Stimulated activated CD4-positive, alpha-beta T cell treated with anti-CD3 and anti-CD28 coated beads, Interleukin-2, amount 100 ng/mL, for 48 hours (primary cell): ENCODE results near the gene FILIP1.
"Not testable (repeated sequence)": the region's sequence is repeated elsewhere in the genome, so short reads cannot be mapped to it uniquely, and the experiment has no call there.

Experiments
- DNase-seq, 2 donors: peaks; one replicate each; pipeline ENCODE4 v3.0.0-alpha.2; 2020

Gene FILIP1

DNA sequence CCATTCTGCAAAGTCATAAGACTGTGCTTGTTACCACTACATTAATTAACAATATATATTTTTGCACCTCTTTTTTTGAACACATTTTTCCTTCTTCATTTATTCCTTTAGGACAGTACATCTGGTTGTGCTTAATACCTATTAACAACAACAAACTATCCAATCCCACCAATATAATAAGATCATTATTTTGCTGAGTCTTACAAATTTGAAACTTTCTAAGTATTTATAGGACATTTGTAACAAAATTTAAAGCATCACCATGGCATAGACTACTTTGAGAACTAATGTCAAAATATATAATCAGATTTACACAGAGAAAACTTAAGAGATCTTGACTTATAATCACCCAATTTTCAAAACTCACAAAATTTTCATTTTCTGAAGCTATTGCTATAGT, 47.9 kb downstream of the FILIP1 start:
- DNase-seq, result no peak

DNA sequence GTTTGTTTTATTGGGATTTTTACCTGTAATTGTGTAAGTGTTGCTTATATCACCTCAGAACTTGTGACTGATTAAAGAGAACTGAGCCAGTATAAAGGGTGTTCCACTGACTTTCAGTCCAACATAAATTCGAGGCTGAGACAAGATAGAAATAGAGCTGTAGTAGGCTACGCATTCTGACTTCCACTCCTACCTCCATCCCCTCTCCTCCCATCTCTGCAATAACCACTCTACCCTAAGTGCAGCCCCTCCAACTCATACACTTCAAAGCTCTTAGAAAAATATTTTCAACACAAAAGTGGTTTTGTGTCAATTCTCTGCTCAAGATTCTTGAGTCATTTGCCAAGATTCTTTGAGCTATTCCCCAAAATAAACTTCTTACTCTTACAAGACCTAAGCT, 48.7 kb downstream of the FILIP1 start:
- DNase-seq, result no peak

DNA sequence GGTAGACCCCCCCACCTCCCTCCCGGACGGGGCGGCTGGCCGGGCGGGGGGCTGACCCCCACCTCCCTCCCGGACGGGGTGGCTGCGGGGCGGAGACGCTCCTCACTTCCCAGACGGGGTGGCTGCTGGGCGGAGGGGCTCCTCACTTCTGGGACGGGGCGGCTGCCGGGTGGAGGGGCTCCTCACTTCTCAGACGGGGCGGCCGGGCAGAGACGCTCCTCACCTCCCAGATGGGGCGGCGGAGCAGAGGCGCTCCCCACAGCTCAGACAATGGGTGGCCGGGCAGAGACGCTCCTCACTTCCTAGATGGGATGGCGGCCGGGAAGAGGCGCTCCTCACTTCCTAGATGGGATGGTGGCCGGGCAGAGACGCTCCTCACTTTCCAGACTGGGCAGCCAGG, 51.7 kb downstream of the FILIP1 start:
- DNase-seq, result not testable (repeated sequence)

DNA sequence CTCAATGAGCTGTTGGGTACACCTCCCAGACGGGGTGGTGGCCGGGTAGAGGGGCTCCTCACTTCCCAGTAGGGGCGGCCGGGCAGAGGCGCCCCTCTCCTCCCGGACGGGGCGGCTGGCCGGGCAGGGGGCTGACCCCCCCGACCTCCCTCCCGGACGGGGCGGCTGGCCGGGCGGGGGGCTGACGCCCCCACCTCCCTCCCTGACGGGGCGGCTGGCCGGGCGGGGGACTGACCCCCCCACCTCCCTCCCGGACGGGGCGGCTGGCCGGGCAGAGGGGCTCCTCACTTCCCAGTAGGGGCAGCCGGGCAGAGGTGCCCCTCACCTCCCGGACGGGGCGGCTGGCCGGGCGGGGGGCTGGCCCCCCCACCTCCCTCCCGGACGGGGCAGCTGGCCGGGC, 52.1 kb downstream of the FILIP1 start:
- DNase-seq, result not testable (repeated sequence)

DNA sequence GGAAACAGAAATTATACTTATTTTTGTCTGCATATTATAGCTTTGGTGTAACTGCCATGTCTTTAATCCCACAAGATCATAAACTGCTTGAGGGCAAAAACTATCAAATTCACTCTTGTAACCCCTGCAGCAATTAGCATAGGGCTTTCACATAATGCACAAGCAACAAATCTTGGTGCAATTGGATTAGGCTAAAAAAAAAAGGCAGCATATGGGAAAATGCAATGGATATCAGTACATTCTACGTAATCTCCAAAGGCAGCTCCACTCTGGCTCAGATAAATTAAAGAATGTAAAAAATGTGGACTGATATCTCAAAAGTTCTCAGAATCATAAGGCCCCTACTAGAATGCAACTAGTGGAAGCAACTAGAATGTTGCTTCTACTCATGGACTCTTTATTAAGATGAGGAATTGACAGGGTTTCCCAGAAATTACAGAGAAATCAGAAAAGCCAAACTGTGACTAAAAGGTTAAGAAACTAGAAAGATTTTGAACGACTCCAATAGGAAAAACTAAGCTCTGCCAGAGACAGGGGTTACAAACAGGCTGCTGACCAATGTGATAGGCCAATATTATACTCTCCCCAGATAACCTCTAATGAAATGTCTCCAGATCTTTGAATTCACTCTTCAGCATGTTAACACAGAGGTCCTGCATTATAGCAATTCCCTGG, 55.0 kb downstream of the FILIP1 start:
- no peak for DNase-seq

DNA sequence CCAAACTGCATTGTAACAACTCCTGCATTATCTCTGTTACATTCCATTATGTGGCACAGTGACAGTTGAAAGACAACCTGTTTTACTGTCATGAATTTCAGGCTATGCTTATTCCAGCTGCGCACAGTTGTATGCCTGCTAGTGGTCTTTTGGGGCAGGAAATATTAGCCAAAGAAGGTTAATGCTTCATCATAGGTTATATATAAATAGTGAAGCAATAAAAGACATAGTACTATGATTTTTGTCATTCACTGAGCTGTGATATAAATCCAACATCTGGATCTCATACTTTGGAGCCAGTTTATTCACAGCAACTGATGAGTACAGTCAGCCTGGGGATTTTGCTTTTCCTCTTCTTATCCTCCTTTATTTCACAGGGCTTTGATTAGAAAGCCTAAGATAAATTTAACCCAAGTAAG, 55.6 kb downstream of the FILIP1 start:
- DNase-seq, result no peak

DNA sequence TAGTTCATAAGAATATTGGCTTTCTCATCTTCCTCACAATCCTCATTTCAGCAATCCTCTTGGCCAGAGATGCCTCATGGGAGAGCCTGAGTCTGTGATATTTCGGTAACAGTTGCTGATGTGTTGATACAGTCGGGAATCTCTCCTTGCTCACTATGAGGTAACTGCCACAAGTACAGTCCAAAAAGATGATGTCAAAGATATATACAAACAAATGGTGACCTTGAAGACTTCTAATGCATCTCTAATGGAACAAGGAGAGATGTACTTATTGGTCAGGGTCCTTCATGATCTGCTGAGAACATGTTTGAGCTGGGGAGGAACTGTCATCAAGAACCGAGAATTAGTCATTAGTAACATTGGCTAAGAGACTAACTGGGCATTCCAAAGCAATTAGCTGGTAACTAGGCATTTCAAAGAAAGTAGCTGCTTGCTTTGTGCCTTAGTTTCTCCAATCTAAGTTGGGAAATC, 56.1 kb downstream of the FILIP1 start:
- no peak for DNase-seq

DNA sequence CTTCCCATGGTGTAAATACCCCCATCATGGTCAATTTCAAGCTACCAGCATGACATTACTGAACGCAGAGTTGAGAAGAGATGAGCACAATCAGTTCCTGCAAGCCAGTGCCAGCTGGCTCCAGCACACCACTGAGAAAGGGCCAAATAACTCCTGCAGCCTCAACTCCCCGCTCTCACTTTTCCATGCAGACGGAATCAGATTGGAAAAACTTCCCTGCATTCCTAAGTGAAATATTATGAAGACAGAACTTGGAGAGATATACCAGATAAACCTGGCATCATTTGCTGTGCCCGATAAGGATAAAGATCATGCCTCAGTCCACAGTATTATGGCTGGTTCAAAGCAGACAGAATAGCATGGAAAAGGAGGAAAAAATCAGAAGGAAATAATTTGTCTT, 56.7 kb downstream of the FILIP1 start:
- DNase-seq, result no peak

DNA sequence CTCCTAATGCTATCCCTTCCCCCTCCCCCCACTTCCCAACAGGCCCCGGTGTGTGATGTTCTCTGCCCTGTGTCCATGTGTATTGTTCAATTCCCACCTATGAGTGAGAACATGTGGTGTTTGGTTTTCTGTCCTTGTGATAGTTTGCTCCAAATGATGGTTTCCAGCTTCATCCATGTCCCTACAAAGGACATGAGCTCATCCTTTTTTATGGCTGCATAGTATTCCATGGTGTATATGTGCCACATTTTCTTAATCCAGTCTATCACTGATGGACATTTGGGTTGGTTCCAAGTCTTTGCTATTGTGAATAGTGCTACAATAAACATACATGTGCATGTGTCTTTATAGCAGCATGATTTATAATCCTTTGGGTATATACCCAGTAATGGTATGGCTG, 60.8 kb downstream of the FILIP1 start:
- DNase-seq, result not testable (repeated sequence)

DNA sequence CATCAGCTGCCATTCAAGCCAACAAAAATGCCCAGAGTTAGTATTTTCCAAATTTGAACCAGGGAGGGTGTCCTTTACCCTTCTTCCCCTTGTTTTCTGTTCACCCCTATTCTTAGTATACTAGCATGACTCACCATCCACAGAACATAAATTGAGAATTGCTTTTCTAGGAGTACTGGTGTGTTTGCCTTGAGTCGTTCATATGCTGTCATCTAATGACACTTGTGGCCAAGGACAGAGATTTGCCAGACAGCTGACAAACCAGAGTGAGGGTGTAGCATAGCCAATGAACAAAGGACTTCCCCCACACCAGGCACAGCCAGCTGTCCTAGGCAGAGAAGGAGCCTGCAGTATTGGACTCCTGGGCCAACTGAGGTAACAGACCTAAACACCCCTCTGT, 62.2 kb downstream of the FILIP1 start:
- no peak for DNase-seq

DNA sequence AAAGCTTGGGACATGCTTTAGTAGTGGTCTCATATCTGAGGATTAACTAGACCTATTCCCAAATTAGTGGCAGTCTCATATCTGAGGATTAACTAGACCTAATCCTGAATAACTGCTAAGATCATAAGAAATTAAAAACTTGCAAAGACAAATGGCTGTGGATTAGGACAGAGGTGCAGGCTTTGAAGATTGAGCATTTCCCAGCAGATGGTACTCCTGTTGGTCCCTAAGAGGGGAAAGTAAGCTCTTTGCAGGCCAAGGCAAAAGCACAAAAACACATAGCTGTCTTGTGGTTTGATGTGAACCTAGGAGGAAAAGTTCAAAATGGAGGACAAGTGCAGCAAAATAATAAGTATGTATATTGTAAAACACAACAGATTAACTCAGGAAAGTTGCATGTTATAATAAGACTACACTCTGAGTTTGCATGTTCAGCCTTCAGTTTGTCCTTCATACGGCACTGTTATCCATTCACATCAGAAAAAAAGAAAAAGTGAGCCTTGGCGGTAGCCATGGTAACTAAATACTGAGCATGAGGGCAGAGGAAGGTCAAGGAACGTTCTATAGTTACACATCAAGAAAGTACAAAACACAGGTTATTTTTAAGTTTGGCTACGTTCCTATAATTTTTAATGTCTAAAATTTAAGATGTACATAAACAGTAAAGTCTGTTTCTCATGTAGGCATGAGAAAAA, 62.8 kb downstream of the FILIP1 start:
- DNase-seq, result no peak

DNA sequence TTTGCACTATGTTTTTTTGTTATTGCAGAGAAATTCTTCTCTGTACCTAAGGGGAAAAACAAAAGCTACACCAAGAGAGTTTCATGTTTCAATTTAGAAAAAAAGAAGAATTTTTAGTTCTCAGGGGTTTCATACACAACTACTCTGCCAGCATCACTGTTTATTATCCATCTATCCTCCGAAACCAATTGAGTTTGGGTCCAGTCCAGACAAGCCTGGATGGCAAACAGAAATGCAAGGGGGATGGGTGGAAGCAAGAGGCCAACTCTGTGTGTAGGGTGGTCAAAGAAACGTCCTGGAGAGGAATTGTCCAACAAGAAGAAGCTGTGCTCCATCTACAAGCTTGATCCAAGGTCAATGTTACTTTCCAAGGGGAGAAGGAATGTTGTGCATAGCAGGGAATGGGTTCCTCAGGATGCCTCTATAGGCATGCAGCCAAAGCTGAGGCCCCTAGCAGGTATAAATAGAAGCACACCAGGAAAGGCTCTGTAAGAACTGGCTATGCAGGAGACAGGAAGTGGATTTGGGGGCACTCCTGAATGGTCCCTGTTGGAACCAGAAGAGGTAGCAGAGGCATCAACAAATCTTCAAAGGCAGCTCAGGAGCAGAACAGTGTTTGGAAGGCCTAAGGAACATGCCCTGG, 64.4 kb downstream of the FILIP1 start:
- DNase-seq, result no peak

DNA sequence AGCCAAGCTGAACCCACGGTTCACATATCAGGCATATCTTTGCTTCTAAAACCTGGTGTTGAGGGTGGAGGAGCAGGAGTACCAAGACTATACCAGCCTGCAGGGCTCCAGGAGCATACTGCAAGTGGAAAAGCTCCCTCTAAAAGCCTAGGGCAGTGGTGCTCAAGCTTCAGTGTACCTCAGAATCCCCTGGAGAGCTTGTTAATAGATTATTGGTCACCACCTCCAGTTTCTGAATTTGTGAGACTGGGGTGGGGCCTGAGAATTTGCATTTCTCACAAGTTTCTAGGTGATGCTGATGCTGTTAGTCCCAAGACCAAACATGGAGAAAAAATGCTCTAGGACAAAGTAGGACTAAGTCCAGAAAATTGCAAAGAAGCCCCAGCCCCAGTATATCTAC, 65.4 kb downstream of the FILIP1 start:
- DNase-seq, result no peak

DNA sequence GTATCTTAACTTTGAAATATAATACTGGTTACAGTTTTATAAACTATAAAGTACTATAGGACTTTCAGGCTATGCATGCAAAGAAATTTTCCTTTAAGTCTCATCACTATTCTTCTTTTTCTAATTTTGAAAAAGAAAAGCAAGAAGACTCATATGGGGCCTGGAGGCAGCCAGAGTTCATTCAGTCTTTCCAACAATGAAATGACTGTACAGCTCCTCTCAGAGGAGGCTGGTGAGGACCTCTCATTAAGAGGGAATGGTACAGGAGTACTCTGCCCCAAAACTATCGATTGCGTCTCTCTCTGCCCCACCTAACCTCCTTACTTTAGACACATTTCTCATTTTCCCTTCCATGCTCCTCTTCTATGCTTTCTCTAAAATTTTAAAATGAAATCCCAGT, 66.3 kb downstream of the FILIP1 start:
- no peak for DNase-seq

DNA sequence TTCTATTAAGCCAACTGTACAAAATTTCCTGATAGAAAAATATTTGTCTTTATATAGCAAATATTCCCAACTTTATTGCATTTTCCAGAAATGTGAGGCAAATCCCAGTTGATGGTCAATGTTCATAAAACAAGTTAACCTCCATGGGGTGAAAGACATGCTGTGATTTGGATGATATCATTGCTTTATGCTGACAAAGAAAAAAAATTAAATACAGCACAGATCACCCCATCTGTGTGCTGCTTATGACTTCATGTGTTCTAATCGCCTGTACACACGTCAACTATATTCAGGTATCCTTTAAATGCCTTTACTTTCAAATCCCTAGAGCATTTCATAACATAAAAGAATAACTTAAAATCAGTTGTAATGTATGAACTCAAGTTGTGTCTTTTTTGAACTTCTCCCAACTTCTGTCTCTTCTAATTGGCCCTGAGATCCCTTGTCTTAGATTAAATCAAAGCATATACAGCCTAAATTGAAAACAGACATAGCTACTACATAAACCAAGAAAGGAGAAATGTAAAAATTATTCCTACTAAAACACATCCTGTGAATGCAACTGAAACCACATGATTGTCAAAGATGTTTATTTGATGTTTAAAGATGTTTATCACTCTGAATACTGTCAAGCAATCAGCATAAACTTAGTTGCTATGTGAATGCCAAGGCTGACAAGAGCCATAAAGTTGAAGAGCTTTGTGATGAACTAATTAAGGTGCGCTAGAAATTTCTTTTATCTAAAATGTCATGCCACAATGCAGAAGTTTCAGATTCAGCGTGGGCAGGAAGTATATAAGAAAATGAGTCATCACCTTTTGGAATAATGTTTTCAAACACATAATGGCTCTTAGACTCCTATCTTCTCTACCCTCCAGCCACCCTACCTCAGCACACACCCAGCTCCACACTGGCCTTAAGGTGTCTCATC, 68.7 kb downstream of the FILIP1 start:
- no peak for DNase-seq

DNA sequence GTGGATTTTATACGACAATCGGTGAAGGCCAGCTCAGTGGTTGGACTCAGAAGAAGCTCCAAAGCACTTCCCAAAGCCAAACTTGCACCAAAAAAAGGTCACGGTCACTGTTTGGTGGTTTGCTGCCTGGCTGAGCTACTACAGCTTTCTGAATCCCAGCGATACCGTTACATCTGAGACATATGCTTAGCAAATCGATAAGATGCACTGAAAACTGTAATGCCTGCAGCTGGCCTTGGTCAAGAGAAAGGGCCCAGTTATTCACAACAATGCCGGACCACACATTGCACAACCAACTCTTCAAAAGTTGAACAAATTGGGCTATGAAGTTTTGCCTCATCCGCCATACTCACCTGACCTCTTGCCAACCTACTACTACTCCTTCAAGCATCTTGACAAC, 70.2 kb downstream of the FILIP1 start:
- no peak for DNase-seq

DNA sequence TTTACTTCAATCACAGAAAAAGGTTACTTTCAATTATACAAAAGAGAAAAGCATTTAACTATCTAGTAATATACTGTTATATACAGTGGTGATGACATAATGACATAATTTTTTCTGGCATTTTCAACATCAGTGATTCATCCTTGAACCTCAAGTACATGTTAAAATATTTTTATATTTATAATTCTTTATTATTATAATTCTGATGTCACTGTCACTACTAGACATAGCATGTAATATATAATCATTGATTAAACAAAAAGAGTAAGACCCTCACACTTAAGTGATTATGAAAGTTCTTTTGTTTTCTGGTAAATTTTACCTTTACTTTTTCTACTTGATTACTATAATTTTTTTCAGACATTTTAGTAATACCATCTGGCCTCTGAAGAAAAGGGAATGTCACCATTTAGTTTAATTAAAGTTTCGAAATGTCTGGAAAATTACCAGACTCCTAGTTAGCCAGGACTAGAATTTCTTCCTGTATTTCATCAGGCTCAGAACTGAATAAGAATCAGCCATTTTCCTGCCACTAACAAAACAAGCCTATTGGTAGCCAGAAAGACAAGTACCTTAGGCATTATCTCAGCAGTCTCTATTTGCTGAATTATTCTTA, 71.5 kb downstream of the FILIP1 start:
- DNase-seq, result no peak

DNA sequence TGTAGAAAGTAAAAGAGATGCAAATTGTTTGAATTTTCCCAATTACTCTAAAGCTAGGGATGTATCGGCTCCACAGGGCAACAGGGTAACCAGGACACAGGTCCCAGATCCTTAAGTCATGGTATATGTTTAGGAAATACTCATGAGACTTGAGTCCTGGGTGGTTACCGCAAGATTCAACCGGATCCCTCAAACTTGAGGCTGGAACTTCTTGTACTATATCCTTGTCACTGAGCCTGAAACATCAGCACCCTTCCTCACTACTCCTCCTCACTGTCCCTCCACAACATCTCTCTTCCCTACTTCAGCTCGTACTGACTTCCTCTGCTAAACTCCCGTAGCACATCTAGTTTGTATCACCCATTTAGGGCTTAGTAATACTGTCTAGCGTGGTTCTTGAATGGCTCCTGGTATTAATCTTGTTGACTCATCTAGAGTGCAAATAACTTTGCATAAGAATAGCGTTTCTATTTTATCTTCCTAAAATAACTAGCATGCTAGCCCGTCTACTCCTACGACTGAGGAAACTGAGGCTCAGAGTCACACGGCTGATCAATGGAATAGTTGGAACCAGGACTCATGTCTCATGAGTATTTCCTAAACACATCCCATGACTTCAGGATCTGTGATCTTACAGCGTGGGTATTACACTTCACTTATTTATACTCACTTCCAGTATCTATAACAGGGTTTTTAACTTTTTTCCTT, 72.1 kb downstream of the FILIP1 start:
- no peak for DNase-seq

DNA sequence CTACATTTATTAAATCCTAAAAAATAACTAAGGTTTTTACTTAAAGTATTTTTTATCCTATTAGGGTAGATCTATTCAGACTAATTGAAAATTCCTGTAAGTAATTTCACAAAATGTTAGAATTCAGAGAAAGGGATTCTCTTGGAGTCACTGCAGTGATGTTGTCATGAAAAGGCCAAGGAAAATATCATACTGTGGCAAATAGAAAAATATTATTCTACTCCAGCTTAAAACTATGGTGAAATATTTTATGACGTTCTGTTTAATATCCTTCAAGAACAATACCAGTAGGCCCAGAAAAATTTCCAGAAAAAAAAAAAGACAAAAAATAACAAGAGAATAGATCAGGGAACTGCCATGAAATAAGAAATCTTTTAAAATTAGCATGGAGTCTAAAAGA, 73.6 kb downstream of the FILIP1 start:
- DNase-seq, result no peak

DNA sequence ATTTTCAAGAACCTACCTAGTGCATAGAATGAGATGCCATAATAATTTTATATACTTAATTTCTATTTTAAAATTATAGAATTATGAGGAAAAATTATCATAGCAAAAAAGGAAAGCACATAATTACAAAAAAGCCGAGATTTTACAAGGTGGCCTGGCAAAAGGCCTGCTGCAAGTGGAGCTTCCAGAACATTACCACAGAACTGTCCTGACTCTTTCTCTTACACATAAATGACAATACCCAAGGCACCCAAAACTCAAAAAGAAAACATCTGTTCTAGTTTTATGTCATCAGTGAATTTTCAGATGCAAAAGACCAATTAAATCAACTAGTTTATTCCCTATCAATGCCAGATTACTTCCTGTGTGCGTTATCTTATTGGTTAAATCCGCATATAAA, 74.2 kb downstream of the FILIP1 start:
- DNase-seq, result no peak

DNA sequence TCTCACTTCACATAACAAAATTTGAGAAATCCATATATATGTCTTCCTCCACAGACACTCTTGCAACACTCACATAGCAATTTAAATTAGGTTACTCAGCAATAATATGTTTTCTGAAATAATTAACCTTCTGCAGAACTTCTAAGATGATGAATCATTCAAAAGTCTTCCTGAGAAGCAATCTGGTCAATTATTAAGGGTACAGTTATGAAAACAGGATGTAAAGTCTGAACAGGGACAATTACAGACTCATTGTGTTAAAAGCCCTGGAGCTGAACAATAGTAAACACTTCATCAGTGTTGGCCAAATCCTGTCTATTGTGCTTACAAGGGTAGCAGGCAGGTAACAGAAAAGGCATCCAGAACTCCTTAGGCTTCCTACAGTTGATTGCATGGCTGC, 75.4 kb downstream of the FILIP1 start:
- no peak for DNase-seq

DNA sequence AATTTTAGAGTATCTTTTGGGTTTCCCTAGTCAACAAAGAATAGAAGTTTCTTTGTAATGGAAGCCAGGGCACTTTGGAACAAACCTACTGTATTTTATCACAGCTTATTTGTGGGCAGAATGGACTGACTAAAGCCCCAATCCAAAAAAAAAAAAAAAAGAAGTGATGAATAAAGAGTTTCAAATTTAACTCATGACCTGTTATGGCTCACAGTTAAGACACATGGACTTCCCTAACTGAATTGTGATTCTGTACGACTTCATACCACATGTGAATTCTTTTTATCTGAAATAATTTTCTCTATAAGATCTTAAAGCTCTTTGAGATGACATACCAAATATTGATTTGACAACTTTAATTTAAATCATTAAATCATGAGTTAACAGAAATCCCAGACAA, 77.2 kb downstream of the FILIP1 start:
- no peak for DNase-seq
